Measurements from ENCODE around the gene AFAP1L1.

AFAP1L1 gene

GRCh38 chr5:149363358-149363757, 91.7 kb downstream of the AFAP1L1 start:
- TF ChIP-seq CREB5 (CRISPR knock-in tag; IDR thresholded peaks at IDR 0.05; ENCODE audit: low read depth) (no peak), ISL1 (CRISPR knock-in tag; IDR thresholded peaks at IDR 0.05) (no peak), ZFP30 (CRISPR knock-in tag; IDR thresholded peaks at IDR 0.05) (no peak), TSHZ2 (CRISPR knock-in tag; IDR thresholded peaks at IDR 0.05) (no peak), TCF4 (CRISPR knock-in tag; IDR thresholded peaks at IDR 0.05; ENCODE audit: borderline replicate concordance) (no peak), BACH2 (CRISPR knock-in tag; IDR thresholded peaks at IDR 0.05; ENCODE audit: borderline replicate concordance) (no peak), OSR1 (CRISPR knock-in tag; IDR thresholded peaks at IDR 0.05) (no peak), POU6F1 (CRISPR knock-in tag; IDR thresholded peaks at IDR 0.05; ENCODE audit: borderline replicate concordance, low read depth) (no peak)
- no peak for ATAC-seq

GRCh38 chr5:149363936-149364335, 92.3 kb downstream of the AFAP1L1 start:
- ATAC-seq, result no peak
- no peak for TF ChIP-seq CREB5 (CRISPR knock-in tag; IDR thresholded peaks at IDR 0.05; ENCODE audit: low read depth)
- no peak for TF ChIP-seq CSRNP3 (CRISPR knock-in tag; IDR thresholded peaks at IDR 0.05)
- TF ChIP-seq PATZ1 (CRISPR knock-in tag; IDR thresholded peaks at IDR 0.05; ENCODE audit: borderline replicate concordance), result no peak

- TF ChIP-seq CREB5 (CRISPR knock-in tag; IDR thresholded peaks at IDR 0.05; ENCODE audit: low read depth) (no peak), ZNF565 (CRISPR knock-in tag; conservative IDR thresholded peaks at IDR 0.05; ENCODE audit: low read depth) (no peak)
- ATAC-seq, result no peak
These were observed 93.1 kb downstream of the AFAP1L1 start for GRCh38 chr5:149364719-149365118.

- no peak for TF ChIP-seq SNAI2 (CRISPR knock-in tag; IDR thresholded peaks at IDR 0.05)
- no peak for ATAC-seq
These were observed 93.8 kb downstream of the AFAP1L1 start for GRCh38 chr5:149365418-149365817.

- no peak for ATAC-seq
- TF ChIP-seq CREB5 (CRISPR knock-in tag; IDR thresholded peaks at IDR 0.05; ENCODE audit: low read depth) (no peak), ZFP30 (CRISPR knock-in tag; IDR thresholded peaks at IDR 0.05) (no peak), PPARA (CRISPR knock-in tag; IDR thresholded peaks at IDR 0.05; ENCODE audit: borderline replicate concordance) (no peak), CSRNP3 (CRISPR knock-in tag; IDR thresholded peaks at IDR 0.05) (no peak), ZNF70 (CRISPR knock-in tag; IDR thresholded peaks at IDR 0.05) (no peak), ISL1 (CRISPR knock-in tag; IDR thresholded peaks at IDR 0.05) (no peak), BACH2 (CRISPR knock-in tag; IDR thresholded peaks at IDR 0.05; ENCODE audit: borderline replicate concordance) (no peak), POU6F1 (CRISPR knock-in tag; IDR thresholded peaks at IDR 0.05; ENCODE audit: borderline replicate concordance, low read depth) (no peak)
These were observed 94.6 kb downstream of the AFAP1L1 start for GRCh38 chr5:149366169-149366729.
